ENCODE data around the gene EPC1. TPM values are rescaled to one million over a fixed set of nuclear protein-coding genes. Genes with fewer than 3 reads are reported as not detected.
"Not testable (repeated sequence)": the region's sequence is repeated elsewhere in the genome, so short reads cannot be mapped to it uniquely, and the experiment has no call there.

EPC1 gene
- total RNA-seq, 3 donors from 2014 or later: 33.7 to 47.9 (median 46.9) TPM

GRCh38 chr10:32229170-32229569 lies 117.8 kb downstream of the EPC1 start:
- no peaks in the 10 kb centered on the region for H3K9me3 ChIP-seq
- H3K4me3 ChIP-seq: no peak overlapping the region
- no peaks in the 10 kb centered on the region for H3K36me3 ChIP-seq (ENCODE audit: low read depth)
- intact Hi-C loops (cut with DNase I, micrococcal nuclease): no loop called here
- peak; percentile 70 for ATAC-seq
- DNase-seq: no peak
- no peak for TF ChIP-seq CTCF (IDR thresholded peaks at IDR 0.05)
- H3K4me1 ChIP-seq (ENCODE audit: low read depth): no peaks in the 10 kb centered on the region

GRCh38 chr10:32227802-32228201 lies 119.2 kb downstream of the EPC1 start:
- no peaks in the 10 kb centered on the region for H3K36me3 ChIP-seq (ENCODE audit: low read depth)
- DNase-seq (no peak), ATAC-seq (no peak)
- TF ChIP-seq CTCF (IDR thresholded peaks at IDR 0.05): no peak
- H3K4me3 ChIP-seq: no peak overlapping the region
- no peaks in the 10 kb centered on the region for H3K9me3 ChIP-seq
- intact Hi-C loops (cut with DNase I, micrococcal nuclease): no loop called here
- no peaks in the 10 kb centered on the region for H3K4me1 ChIP-seq (ENCODE audit: low read depth)

GRCh38 chr10:32226624-32227023 lies 120.3 kb downstream of the EPC1 start:
- no peak for TF ChIP-seq CTCF (IDR thresholded peaks at IDR 0.05)
- no peaks in the 10 kb centered on the region for H3K9me3 ChIP-seq
- DNase-seq: no peak
- intact Hi-C loops (cut with DNase I, micrococcal nuclease): no loop called here
- H3K4me1 ChIP-seq (ENCODE audit: low read depth): no peaks in the 10 kb centered on the region
- H3K36me3 ChIP-seq (ENCODE audit: low read depth): no peaks in the 10 kb centered on the region
- ATAC-seq: no peak
- no peak overlapping the region for H3K4me3 ChIP-seq

GRCh38 chr10:32225976-32226375 lies 121.0 kb downstream of the EPC1 start:
- DNase-seq (no peak), ATAC-seq (no peak)
- H3K9me3 ChIP-seq: no peaks in the 10 kb centered on the region
- H3K4me3 ChIP-seq: no peak overlapping the region
- TF ChIP-seq CTCF (IDR thresholded peaks at IDR 0.05): no peak
- no peaks in the 10 kb centered on the region for H3K4me1 ChIP-seq (ENCODE audit: low read depth)
- no peaks in the 10 kb centered on the region for H3K36me3 ChIP-seq (ENCODE audit: low read depth)
- intact Hi-C loops (cut with DNase I, micrococcal nuclease): no loop called here

- H3K36me3 ChIP-seq (ENCODE audit: low read depth); intact Hi-C loops (cut with DNase I, micrococcal nuclease); H3K9me3 ChIP-seq; DNase-seq; ATAC-seq; H3K4me1 ChIP-seq (ENCODE audit: low read depth); H3K4me3 ChIP-seq: not testable (repeated sequence)
Observed at GRCh38 chr10:32222376-32222775, 124.6 kb downstream of the EPC1 start.

- intact Hi-C loops (cut with DNase I, micrococcal nuclease): not testable (repeated sequence)
Observed at GRCh38 chr10:32219156-32219555, 127.8 kb downstream of the EPC1 start.

GRCh38 chr10:32218206-32219044 lies 128.5 kb downstream of the EPC1 start:
- H3K4me1 ChIP-seq (ENCODE audit: low read depth); H3K36me3 ChIP-seq (ENCODE audit: low read depth); H3K4me3 ChIP-seq; H3K9me3 ChIP-seq; DNase-seq; intact Hi-C loops (cut with DNase I, micrococcal nuclease); ATAC-seq: not testable (repeated sequence)

More at GRCh38 chr10:32219156-32219555, 127.8 kb downstream of the EPC1 start:
- DNase-seq; ATAC-seq; H3K36me3 ChIP-seq (ENCODE audit: low read depth); H3K9me3 ChIP-seq; H3K4me1 ChIP-seq (ENCODE audit: low read depth); H3K4me3 ChIP-seq: not testable (repeated sequence)

Other genes starting within 250 kb of the EPC1 start
- gene CCDC7, start 99.0 kb upstream of the EPC1 start, total RNA-seq: 10 to 100 TPM; 11.2 to 36.5 (median 14.2) TPM